CD4-positive, alpha-beta T cell treated with Interleukin-4 for 1 hour (primary cell): ENCODE measurements around the gene MBP.
"Not testable (repeated sequence)": the region's sequence is repeated elsewhere in the genome, so short reads cannot be mapped to it uniquely, and the experiment has no call there.

ENCODE experiments used
- DNase-seq, 2 donors: peaks; one replicate each; pipeline ENCODE4 v3.0.0-alpha.2; 2020 to 2022

Gene MBP

DNA sequence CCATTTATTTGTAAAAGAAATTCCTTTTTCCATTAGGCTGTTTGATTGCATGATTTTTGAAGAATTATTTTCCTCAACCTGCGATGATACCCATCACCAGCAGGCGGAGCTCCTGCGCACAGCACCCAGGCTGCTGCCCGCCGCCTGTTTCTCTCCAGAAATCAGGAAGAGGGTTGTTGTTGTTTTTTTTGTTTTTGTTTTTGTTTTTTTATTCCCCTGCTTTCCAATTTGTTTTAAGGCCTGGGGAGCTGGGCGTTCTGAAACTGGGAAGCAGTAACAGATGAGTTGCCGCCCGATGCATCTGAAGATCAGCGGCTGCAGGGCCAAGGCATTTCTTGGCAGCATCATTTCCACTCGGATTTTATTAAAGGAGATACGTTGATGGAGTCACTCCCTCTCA lies 132.1 kb downstream of the MBP start:
- peak; percentile 54 to 55 for DNase-seq

DNA sequence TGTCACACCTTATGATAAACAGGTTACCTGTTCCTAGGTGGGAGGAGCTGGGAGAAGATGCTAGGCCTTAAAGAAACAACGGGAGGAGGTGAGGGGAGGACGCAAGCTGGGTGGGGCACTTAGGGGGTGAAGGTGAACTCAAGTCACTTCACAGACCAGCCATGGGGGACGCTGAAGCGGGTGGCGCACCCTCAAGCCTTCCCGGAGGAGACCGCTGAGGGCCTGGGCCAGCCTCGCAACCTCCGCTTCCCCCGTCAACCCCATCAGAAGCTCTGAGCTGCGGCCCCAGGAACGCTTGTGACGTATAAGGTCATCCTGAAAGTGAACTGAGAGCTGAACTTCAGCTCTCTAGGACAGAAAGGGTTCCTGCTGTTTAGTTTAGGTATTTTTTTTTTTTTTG lies 133.5 kb downstream of the MBP start:
- no peak for DNase-seq

DNA sequence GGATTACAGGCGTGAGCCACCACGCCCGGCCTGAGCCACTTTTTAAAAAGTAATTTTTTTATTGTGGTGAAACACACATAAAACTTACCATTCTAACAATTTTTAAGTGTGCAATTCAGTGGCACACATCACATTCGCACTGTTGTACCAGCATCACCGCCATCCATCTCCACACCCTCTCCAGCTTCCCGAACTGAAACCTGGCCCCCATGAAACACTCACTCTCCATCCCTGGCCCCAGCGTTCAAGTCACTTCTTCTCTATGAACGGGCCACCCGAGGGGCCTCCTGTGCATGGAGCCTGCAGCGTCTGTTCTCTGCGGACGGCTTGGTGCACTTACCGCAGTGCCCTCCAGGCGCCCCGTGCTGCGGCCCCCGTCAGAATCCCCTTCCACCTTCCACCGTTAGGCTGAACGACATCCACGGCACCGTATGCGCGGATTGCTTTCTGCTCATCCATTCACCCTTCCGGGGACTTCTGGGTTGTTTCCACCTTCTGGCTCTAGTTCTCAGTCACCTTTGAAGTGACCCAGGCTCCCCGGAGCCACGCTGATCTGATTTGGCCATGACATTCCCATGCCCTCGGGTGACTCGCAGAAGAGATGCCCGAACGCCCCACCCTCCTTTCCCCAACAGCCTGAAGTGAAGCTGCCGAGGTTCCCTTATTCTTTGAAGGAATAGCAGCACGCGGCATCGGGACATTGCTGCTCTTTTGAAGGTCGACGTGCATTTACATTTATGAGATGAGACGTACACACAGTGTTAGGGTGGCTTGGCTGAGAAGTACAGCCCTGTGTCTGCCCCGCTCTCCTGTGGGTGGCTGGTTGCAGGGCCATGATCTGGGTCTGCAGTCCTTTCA lies 134.4 kb downstream of the MBP start:
- DNase-seq, result no peak

- DNase-seq, result no peak
Measured at GRCh38 chr18:76996429-76996828, 136.2 kb downstream of the MBP start.

DNA sequence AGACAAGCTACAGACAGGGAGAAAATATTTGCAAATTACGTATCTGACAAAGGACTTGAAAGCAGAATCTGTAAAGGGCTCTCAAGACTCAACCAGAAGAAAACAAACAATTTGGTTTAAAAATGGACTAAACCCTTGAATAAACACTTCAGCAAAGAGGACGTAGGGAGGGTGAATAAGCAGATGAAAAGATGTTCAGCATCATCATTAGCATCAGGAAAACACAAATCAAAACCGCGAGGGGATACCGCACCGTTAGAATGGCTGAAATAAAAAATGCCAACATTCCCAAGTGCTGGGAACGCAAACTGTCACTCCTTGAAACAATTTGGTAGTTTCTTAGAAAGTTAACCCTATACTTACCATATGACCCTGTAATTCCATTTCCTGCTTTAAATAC lies 136.7 kb downstream of the MBP start:
- no peak for DNase-seq

- DNase-seq, result no peak
Measured at GRCh38 chr18:76994086-76994654, 138.4 kb downstream of the MBP start.

DNA sequence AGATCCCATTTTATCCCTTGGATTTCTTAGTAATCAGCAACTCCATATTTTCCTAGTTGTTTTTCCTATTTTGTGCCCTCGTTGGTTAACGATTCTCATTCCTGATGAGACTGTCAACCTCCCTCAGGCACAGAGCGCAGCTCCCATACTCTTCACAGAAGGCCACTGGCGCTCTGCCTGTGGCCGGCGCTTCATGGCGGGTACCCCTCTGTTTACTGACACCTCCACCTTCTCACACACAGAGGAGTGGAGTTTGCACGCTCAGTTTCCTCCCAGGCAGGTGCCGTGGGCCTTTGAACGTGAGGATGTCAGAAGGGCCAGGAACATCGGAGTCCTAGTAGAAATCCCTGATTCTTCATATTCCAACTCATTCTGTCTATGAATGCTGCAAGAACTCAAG lies 139.0 kb downstream of the MBP start:
- DNase-seq, result no peak

GRCh38 chr18:76993085-76993382 lies 139.5 kb downstream of the MBP start:
- DNase-seq, result peak in 1 of 2 donors; percentile 5

DNA sequence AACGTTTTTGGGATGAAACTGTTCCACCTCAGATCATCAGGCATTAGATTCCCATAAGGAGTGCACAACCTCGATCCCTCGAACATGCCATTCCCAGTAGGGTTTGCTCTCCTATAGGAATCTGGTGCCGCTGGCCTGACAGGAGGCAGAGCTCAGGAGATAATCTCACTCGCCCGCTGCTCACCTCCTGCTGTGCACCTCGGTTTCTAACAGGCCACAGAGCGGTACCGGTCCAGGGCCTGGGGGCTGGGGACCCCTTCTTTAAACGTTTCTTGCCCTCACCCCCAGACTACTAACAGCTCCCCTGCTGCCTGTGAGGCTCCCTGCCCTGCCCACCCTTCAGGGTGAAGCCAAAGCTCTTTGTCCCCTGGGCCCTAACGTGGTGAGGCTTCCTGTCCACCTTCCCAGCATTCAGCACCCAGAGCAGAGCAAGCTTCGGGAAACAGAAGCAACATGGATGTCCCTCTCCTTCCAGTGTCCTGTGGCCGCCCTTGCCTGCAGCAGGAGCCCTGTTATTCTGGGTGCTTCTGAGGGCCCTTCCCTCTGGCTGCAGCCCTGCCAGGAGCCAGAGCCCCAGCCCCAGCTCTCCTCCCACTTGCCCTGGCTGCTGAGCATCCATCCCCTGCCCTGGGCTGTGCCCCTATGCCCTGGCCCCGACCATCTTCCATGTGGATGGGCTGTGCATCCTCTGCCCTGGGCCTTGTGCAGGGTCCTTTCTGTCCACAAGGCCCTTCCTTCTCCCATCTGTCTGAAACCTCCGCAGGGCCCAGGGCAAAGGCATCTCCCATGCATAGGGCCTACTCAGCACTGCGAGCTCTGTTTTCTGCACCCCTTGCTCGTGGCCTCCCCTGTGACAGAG lies 140.1 kb downstream of the MBP start:
- DNase-seq, result no peak

GRCh38 chr18:76991021-76991688 lies 141.4 kb downstream of the MBP start:
- DNase-seq, result no peak

GRCh38 chr18:76990343-76991020 lies 142.1 kb downstream of the MBP start:
- DNase-seq, result not testable (repeated sequence)

DNA sequence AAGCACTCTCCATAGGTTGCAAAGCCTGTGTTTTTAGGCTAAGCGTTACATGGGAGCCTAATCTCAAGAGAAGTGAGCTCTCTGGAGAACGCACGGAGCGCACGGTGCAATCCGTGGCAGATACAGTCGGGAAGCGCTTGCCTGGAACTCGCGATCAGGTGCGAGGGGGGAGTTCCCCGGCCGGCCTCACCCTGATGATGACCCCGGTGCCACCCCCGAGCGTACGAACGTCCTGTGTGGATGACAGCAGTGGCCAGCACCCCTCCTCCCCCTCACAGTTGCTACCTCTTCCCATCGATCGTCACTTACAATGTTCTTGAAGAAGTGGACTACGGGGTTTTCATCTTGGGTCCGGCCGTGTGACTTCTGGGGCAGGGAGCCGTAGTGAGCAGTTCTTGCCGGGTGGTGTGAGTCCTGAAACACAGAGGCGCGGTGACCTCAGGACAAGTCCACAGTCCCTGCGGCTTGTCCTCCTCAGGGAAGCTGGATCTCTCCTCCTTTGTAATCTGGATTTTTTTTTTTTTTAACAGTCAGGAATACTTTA lies 142.9 kb downstream of the MBP start:
- DNase-seq, result no peak

DNA sequence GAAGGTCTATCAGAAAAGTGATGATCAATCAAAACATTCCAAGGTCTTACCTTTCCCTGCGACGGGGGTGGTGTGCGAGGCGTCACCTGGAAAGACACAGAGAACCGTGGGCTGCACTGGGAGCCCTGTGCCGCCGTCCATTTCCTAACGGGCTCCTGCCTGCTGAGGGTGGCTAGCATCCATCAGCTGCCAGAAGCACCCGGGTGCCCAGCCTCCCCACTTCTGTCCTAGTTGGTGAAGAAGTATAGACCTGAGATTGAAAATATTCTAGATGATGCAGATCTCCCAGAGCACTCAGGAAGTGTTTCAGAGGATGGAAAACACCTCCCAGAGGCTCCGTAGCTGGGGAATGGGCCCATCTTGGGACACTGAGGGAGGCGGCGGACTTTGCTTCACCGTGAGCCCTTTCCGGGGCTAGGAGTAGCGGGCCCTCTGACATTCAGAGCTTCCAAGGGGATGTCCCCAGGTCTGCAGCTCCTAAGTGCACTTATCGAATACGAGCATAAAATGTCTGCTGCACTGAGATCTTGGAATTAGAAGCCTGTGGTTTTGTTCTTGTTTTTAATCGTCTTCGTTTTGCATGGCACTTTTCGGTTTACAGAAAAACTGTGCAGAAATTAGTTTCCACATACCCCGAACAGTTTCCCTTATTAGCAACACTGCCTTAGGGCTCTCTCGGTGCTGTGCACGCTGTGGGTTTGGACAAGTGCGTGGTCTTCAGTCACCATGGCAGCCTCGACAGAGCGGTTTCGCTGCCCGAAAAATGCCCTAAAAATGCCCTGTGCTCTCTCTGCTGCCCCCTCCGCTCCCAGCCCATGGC lies 143.5 kb downstream of the MBP start:
- DNase-seq, result no peak

DNA sequence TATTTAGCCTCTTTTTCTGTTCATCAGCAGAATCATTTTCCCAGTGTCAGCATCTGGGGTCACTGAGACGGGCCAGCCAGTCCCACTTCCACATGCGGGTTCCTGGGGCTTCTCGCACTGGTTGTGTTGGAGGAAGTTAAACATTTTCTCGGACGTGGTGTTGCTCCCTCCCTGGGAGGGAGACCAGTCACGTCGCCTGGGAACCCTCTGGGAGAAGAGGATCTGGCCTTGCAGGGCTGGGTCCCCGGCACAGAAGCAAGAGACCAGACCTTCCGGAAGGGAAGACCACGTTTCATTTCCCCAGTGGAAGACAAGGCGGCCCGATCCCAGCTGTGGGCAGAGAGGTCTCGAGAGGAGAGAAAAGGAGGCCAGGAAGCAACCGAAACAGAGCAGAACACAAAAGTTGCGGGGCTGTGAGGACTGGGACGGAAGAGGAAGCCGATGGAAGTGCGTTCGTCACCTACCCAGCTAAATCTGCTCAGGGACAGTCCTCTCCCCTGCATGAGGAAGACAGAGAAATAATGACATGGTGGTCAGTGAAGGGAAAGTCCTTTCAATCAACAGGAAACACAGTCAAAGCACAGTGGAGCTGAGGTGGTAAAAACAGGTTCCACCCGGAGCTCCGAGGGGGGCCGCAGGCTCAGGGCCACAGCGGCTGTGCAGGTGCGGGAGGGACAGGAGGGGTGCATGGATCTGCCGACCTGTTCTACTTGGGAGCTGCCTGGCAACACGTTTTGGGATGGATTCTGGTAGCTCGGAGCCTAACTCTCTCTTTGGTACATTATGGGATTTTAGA lies 144.4 kb downstream of the MBP start:
- DNase-seq, result no peak

DNA sequence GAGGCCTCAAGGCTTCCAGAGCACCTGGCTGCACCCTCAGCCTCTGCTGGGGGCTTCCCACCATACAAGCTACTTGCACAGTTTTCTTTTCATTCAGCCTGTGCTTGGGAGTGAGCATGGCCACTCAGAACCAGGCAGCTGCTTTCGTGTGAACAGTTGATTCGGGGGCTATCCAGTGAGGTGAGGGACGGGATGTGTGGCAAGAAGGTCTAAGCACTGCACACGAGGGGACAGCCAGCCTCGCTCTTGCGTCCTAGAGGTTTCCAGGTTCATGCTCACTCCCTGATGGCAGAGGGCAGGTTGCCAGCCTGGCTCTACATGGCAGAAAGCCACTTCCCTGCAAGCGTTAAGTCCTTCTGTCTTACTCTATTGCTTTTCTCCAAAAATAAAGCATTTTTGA lies 146.2 kb downstream of the MBP start:
- no peak for DNase-seq

GRCh38 chr18:76985951-76986236 lies 146.7 kb downstream of the MBP start:
- no peak for DNase-seq

DNA sequence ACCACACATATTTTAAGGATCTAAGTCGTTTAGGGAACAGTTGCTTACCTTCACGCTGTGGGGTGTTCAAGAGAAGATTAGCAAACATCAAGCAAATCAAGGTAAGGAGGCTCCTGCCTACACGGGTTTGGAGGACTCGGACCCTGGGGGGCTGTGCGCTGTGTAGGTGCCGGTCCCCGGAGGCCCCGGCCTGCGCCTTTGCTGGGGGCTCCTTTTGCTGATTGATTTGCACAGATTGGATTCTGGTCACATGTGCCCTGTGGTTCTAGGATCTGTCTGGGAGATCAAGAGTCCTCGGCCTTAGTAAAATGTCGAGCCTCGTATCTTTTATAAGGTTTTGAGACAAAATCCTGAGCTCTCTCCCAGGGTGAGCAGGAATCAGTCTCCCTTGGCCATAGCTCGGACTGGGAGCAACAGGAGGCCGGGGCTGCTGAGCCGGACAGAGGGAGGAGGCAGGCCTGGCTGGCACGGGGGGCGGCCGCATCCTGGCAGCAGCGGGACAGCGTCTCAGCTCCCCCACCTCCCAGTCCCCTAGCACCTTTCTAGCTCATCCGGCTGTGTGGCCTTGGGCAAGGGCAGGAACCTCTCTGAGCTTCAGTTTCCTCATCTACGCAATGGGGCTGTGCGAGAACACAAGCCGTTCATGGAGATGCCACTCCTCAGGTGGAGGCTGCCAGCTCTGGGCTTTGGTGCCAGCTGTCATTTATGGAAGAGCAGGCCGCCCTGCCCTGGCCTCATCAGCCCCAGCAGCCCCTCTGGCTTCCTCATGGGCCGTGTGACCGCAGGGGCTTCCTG lies 147.2 kb downstream of the MBP start:
- peak in 1 of 2 donors; percentile 6 for DNase-seq

- peak in 1 of 2 donors; percentile 6 for DNase-seq
Measured at GRCh38 chr18:76984193-76985155, 148.1 kb downstream of the MBP start.

DNA sequence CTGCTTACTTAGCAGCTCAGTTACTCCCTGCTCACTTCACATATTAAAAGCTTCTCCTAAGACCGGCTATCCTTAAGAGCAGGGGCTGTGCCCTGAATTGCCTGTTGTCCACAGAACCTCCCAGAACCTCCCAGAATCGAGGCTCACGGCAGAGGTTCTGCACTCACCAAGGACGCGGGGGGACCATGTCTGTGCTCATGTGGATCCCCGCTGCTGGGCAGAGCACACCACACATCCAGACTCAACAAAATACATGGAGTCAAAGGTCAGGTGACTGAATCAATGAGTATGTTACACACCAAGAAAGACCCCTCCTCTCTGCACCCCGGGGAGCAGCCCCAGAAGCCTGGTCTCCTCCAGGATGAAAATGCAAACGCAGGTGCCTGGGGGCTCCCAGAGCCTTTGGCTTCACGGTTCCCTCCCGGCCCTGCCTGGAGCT lies 149.0 kb downstream of the MBP start:
- DNase-seq, result no peak
